HFF-Myc (cell line): ENCODE data around the gene THOP1.

Source experiments
- DNase-seq: peaks from one replicate; pipeline ENCODE4 v3.0.0-alpha.2; 2011; ENCODE audit warnings: low read depth; ENCODE audit errors: extremely low read depth
- H3K4me3 ChIP-seq: replicated peaks from 2 replicates; pipeline ENCODE4 v1.5.1; 2011; ENCODE audit warnings: low read depth, mild to moderate bottlenecking, control low read depth, low read length
- TF ChIP-seq, protein P1 (sequence below): IDR thresholded peaks from 2 replicates; pipeline ENCODE4 v1.5.1; 2012; ENCODE audit warnings: mild to moderate bottlenecking, low read depth, low read length, control low read depth; ENCODE audit errors: missing control alignments

THOP1 gene

GRCh38 chr19:2804156-2805004, 19.1 kb downstream of the THOP1 start:
- DNase-seq: no peak
- TF ChIP-seq, protein P1, sequence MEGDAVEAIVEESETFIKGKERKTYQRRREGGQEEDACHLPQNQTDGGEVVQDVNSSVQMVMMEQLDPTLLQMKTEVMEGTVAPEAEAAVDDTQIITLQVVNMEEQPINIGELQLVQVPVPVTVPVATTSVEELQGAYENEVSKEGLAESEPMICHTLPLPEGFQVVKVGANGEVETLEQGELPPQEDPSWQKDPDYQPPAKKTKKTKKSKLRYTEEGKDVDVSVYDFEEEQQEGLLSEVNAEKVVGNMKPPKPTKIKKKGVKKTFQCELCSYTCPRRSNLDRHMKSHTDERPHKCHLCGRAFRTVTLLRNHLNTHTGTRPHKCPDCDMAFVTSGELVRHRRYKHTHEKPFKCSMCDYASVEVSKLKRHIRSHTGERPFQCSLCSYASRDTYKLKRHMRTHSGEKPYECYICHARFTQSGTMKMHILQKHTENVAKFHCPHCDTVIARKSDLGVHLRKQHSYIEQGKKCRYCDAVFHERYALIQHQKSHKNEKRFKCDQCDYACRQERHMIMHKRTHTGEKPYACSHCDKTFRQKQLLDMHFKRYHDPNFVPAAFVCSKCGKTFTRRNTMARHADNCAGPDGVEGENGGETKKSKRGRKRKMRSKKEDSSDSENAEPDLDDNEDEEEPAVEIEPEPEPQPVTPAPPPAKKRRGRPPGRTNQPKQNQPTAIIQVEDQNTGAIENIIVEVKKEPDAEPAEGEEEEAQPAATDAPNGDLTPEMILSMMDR: no peak
- H3K4me3 ChIP-seq: no peak overlapping the region

DNA sequence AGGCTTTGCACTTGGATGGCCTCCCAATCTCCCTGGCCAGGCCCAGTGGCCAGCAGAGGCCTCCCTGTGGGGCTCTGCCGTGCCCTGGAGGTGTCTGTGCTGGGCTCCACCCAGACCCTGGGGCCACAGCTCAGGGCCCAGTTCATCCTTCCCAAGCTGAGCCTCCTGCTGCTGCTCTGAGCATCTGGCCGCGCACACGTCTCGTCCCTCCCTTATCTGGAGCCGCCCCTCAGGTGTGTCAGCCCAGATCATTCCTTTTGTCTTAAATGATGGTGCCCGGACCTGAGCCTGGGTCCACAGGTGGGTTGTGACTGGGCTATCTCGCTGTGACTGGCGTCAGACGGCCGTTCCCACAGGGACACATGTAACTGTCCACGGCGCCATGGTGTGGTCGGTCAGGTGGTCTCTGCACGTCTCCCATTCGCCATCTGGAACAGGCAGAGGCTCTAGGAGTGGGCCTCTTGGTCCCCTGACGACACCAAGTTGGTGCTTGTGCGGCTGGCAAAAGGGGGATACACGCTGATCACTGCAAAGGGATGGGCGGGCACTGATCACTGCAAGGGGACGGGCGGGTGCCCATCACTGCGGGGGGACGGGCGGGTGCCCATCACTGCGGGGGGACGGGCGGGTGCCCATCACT, 20.1 kb downstream of the THOP1 start:
- DNase-seq: no peak
- TF ChIP-seq, protein P1: no peak
- no peak overlapping the region for H3K4me3 ChIP-seq

GRCh38 chr19:2805991-2806649, 20.8 kb downstream of the THOP1 start:
- TF ChIP-seq, protein P1: no peak
- H3K4me3 ChIP-seq: no peak overlapping the region
- no peak for DNase-seq

GRCh38 chr19:2806736-2807378, 21.6 kb downstream of the THOP1 start:
- TF ChIP-seq, protein P1: no peak
- no peak overlapping the region for H3K4me3 ChIP-seq
- no peak for DNase-seq

- DNase-seq: no peak
- TF ChIP-seq, protein P1: no peak
- H3K4me3 ChIP-seq: no peak overlapping the region
Observed at GRCh38 chr19:2807379-2808128, 22.3 kb downstream of the THOP1 start.
